GM18520 (cell line): ENCODE measurements around the gene UROS.
A peak's percentile ranks its signal among the peaks of the same experiment; 100 is the strongest.

Experiments
- ATAC-seq: cut with Tn5 transposase; IDR thresholded peaks from one replicate; pipeline ENCODE4 v1.9.1; 2021; ENCODE audit not compliant: unreplicated experiment

UROS gene

DNA sequence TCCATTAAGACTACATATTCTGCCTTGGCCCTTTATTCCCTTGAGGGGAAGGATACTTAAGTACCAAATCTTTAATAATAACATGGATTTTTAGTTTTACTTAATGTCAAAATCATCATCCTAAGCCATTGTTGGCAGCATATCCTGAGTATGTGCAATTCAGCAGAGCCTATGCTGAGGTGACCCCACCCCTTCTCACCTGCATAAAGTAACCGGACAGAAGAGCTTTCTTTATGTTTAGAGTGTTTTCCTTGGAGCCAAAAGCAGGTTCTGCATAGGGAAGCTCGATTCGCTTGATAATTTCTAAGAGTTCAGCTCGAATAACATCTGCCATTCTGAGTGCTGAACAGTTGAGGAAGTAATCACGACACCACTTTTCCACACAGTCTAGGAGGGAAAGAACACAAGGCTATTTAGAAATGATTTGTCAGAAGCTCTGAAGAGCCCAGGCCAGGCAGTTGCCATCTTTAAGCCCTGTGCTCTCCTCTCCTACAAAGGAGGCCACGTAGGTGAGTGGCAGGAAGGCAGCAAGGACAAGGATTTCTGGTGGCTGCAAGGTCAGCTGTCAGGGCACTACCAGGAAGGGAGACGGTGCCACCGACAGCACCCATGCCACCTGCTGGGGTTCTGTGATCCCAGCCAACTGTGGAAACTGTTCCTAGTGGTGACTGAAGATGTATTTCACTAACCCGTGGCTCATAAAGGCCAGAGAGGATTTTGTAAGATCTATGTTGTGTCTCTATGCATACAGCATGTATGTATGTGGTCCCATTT is 15.9 kb upstream of the UROS start:
- no peak for ATAC-seq

GRCh38 chr10:125836746-125837145 is 13.7 kb upstream of the UROS start:
- no peak for ATAC-seq

DNA sequence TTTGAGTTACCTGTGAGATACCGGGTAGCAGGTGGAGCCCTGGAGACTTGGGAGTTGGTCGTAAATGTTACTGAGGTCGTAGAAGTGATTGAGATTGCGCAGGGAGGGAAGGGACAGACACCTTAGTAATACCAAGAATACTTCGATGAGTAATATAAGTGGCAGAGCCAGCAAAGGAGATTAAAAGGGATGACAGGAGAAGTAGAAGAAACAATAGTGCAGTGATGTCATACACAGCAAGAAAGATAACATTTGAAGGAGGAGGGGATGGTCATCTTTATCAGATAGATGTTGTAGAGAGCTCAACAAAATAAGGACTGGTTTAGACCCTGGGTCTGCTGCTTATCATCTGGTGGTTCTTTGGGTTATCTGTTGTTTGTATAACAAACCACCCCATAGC is 5.3 kb upstream of the UROS start:
- ATAC-seq: no peak

DNA sequence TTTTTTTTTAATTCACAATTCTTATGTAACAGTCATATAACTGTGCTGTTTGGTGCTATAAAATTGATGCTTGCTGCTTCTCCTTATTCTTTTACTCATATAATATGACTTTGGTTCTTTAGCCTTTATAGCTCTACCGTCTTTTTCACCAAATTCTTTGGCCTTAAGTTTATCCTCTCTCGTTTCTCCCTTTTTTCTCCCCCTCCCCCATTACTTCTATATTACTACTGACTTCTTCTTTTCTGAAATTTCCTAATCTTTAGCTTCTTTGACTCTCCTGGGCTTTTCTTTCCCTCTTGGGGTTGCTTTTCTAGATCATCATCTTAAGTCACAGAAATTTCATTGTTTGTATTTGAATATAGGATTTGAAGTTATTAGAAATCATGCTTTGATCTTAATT is 4.1 kb upstream of the UROS start:
- ATAC-seq: no peak

DNA sequence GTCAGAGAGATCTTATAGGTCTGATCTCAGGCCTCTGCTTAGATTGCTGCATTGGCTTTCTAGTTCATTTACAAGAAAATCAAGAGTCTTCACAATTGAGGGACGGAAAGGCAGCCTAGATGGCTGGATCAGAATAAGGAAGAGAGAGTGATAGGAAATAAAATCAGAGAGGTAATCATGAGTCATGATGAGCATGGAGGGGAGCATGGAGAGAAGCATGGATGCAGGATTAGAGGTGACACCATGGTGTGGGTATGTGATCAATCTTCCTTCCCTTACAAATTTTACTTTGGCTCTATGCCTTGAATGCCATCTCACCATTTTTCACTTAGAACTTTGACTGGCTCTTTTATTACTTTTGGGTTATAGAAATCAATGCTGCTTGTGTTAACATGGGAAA is 1.7 kb upstream of the UROS start:
- ATAC-seq: no peak

DNA sequence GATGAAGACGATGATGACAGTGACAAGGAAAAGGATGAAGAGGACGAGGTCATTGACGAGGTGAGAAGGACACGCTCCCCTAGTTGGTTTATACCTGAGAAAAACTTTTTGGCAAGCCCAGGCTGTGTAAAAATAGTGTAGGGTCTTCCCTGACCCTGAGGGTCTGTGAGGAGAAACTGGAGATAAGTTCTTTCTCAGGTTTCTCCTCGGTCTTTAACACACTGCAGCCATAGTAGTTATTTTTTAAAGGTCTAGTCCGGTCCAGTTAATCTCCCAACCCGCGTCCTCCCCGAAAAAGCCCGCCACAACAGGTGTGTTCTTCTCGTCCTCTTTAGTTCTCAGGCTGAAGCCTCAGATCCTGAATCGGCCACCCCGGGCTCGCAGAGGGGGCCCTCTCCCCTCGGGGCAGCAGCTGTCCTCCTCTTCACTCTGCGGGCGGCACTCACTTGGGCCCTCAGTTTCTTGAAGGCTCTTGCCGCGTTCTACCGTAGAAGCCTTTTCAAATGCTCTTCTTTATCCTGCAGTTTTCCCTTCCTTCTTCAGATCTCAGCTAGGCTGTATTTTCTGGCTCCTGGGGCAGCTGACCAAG is 699 bp upstream of the UROS start:
- ATAC-seq: no peak

GRCh38 chr10:125820701-125821100 is 2.4 kb downstream of the UROS start:
- ATAC-seq: peak; percentile 58

DNA sequence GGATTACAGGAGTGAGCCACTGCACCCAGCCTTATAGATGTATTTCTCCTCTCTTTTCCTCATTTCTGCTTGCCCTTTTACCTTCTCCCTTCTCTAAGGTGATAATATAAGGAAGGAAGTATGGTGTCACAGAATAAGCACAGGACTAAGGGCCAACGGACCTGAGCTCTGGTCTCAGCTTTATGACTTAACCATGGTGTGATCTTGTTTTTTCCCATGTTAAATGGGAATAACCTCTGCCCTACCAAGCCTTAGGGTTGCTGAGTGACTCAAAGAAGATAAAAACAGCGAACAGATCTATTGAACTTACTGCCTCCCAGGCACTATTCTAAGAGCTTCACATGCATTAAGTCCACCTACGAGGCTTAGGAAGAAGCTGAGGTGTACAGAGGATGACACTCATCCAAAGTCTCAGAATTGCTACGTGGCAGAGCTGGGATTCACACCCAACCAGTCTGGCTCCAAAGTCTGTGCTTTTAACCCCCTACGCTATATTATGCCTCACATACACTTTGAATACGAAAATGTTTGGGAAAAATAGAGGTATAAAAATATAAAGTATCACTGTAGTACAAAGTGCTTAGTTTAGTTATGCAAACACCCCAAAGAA is 5.6 kb downstream of the UROS start:
- no peak for ATAC-seq

GRCh38 chr10:125816548-125816947 is 6.5 kb downstream of the UROS start:
- ATAC-seq: no peak

DNA sequence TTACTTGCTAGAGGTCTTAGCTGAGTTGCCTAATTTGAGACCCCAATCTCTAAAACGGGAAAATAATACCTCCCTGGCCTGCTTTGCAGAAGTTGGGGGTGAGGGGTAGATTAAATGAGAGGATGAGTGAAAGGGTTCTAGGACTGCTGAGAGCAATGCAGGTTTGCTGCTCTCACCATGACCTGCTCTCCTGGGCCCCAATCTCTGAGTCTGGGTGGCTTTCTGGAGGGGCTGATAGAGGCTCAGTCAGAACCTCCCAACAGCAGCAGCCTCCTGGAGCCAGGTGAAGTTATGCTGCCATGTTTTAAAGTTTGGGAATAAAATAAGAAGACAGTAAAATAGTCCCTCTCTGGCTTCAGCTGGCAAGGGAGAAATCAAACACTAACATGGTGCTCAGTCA is 7.3 kb downstream of the UROS start:
- no peak for ATAC-seq

DNA sequence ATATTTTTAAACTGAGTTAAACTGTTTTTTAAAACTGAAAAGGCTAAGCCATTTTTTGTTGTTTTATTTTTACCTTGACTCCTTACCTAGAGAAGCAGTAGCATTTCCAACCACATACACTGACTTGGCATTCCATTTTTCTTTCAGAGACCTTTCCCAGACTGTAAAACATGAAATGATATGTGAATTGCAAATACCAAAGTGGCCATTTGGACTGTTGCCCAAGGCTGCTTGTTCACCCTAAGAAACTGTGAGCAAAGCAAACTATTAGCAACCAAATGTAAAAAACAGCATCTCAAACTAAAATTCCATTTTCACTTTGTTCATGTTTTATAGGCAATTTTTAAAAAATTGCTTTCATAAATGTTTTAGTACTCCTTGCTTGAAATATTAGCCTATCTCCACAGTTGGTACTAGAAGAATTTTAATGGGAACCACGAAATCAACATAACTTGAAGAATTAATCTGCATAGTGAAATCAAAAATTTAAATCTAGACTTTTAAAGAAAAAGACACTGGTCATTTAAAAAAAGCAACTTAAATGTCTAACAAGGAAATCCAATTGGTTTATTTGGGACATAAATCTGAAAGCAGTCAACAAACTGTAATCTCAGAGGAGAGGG is 10.8 kb downstream of the UROS start:
- no peak for ATAC-seq

DNA sequence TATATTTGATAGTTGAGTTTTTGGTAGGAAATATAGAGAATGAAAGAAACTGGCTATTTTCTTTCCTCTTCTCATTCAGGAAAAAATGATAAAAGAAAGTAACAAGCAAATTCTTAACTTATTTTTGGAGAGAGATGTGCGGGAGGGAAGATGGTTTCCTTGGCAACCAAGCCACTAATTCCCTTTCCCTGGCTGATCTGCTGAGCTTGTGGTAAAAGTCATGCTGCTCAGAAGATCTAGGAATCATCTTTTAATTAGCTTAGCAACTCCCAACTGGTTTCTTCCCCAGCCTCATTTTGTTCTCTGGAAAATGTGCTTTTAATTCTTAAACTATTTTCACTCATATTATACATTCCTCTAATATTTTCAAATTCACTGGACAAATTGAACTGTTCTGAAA is 11.8 kb downstream of the UROS start:
- no peak for ATAC-seq

DNA sequence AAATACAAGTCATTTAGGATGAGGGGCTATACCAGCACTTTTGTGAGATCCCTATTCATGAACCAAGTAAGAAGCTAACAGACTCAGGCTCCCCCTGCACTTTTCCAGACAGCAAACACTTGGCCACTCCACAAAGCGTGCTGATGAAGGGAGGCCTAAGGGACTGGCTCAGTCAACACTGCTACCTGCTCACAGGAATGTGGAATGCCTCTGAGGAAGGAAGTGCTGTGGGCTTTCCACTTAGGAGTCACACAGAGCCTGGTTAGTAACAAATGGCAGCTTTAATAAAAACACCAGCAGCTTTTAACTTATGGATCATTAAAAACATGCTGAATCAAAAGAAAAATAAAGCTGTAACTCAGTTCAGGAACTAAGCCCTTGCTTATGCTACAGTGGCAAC is 15.0 kb downstream of the UROS start:
- ATAC-seq: no peak

DNA sequence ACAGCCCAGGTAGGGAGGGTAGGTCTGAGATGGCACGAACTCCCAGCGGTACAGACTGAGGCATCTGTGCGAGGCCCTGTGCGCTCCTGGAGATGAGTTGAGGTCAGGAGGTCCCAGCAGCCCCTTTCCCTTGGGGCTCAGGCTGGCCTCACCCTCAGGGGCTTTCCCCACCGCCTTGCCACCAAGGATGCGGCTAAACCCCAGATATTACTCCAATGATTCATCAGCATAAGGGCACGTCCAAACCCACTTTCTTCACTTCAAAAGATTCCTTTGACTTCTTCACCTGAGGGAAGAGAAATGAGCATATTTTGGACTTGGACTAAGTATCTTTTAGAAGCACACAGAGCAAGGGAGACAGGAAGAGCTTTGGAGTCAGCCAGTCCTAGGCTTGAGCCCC is 20.3 kb downstream of the UROS start:
- no peak for ATAC-seq

GRCh38 chr10:125802131-125802530 is 20.9 kb downstream of the UROS start:
- no peak for ATAC-seq

- no peak for ATAC-seq
Observed at GRCh38 chr10:125801574-125801973, 21.5 kb downstream of the UROS start.

DNA sequence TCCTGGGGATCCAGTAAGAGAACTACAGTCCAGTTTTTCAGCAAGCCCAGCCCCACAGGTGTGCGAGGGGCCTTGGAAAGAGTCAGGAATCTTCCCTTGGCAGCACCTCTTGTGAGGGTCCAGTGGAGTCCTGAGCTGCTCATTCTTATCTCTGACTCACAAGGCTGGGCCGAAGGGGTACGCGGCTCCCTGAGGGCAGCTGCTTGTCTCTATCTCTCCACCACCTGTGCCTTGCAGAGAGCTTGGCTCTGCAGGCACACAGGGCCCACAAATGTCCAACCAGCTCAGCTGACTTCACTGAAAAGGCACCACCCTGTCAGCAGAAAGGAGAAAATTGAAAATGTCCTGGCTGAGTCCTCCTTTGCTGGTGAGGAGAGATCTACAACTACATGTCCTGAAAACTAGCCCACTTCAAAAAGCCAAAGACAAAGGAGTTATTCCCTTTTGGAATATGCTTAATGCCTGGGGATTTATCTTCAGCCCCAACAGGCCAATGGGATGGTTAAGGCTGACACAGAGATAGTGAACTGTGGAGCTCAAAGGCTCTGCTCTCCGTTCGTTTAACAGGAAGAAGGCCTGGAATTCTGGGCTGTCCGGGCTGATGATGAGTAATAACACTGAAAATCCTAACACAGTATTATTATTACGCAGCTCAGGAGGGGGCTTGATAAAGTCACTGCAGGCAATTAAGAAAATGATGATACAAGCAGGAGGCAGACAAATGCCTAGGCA is 23.4 kb downstream of the UROS start:
- no peak for ATAC-seq

GRCh38 chr10:125797994-125798662 is 24.9 kb downstream of the UROS start:
- ATAC-seq: no peak

- no peak for ATAC-seq
Observed at GRCh38 chr10:125797424-125797823, 25.6 kb downstream of the UROS start.

DNA sequence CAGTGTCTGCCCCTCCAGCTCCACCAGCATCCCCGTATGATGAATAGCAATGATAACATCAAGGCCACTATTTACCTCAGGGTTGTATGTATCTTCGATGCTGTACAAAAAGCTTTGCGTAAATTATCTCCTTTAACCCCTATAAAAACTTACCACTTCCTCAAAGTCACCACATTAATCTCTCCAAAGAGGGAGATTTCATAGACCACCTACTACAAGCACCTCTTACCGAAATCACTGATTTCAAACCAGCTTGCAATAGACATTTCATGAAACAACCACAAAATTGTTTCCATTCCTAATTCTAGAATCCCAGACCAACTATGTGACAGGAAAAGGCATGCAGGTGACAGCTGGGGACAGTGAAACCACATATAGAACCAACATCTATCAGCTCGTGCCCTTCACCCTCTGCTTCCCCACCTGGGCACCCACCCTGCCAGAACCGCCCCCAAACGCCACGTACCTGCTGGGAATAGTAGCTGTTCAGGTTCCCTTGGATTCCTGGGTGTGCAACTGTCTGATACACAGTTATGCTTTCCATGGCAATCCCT is 27.3 kb downstream of the UROS start:
- no peak for ATAC-seq

DNA sequence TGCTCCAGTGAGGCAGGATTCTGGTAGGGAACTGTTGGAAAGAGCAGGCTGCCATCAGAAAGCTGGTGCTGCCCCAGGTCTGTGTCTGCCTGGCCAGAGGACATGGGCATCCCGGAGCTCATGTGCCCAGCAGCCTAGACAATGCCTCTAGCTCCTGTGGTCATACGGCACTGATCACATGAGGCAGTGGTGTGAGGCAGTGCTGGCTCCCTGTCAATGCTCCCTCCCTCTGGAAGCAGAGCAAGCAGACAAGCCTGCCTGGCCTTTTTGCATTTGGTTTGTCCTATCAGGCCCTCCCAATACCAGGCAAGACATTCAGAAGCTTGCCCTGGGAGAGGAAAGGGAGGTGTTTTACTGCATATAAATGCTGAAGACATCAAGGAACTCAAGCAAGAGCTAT is 27.9 kb downstream of the UROS start:
- ATAC-seq: no peak
